Activated T-cell treated with anti-CD3 and anti-CD28 coated beads, Interleukin-2, amount 50 U/mL, for 4 hours (primary cell): ENCODE results near the gene CSTF2T. TPM values are rescaled to one million over a fixed set of nuclear protein-coding genes. Genes with fewer than 3 reads are reported as not detected.

Experiments
- ATAC-seq, 2 donors: fragments of 200-7000 bp; cut with Tn5 transposase; one replicate each; pipeline ENCODE4 v1.10.0; 2021
- DNase-seq: peaks from one replicate; pipeline ENCODE4 v3.0.0-alpha.2; 2020
- H3K27me3 Mint-ChIP-seq: one replicate; pipeline ENCODE4 v1.8.0; 2021; ENCODE audit warnings: low read depth, mixed read lengths
- H3K36me3 Mint-ChIP-seq: one replicate; pipeline ENCODE4 v1.8.0; 2022; ENCODE audit warnings: mixed read lengths; ENCODE audit not compliant: insufficient read depth
- H3K4me1 Mint-ChIP-seq: one replicate; pipeline ENCODE4 v1.8.0; 2021; ENCODE audit warnings: low read depth, mixed read lengths
- H3K4me3 Mint-ChIP-seq: one replicate; pipeline ENCODE4 v1.8.0; 2021; ENCODE audit warnings: mild to moderate bottlenecking, moderate library complexity, mixed read lengths
- H3K9me3 Mint-ChIP-seq: one replicate; pipeline ENCODE4 v1.8.0; 2021; ENCODE audit warnings: mixed read lengths
- total RNA-seq, 3 donors: library from RNA; stranded (reverse); gene quantifications; one replicate each; pipeline ENCODE4 v1.2.1, GENCODE V29; 2021

The CSTF2T gene
- total RNA-seq, 3 donors from 2014 or later = 31.2 to 34.3 (median 32.4) TPM

GRCh38 chr10:51683031-51683691 is 16.2 kb downstream of the CSTF2T start:
- Mint-ChIP-seq H3K9me3 (no peaks in the 10 kb centered on the region), H3K27me3 (peaks cover 23% of the 10 kb centered on the region), H3K4me1 (no peaks in the 10 kb centered on the region), H3K4me3 (no peak overlapping the region), H3K36me3 (no peaks in the 10 kb centered on the region)
- no peak for DNase-seq
- no peak for ATAC-seq

GRCh38 chr10:51679841-51680240 is 19.6 kb downstream of the CSTF2T start:
- Mint-ChIP-seq H3K4me3 (no peak overlapping the region), H3K36me3 (no peaks in the 10 kb centered on the region), H3K9me3 (no peaks in the 10 kb centered on the region), H3K27me3 (peaks cover 31% of the 10 kb centered on the region), H3K4me1 (no peaks in the 10 kb centered on the region)
- ATAC-seq = no peak
- no peak for DNase-seq

- Mint-ChIP-seq H3K36me3 (peaks cover 2% of the 10 kb centered on the region), H3K4me1 (no peaks in the 10 kb centered on the region), H3K27me3 (peaks cover 24% of the 10 kb centered on the region)
Measured at GRCh38 chr10:51675088-51675487, 24.3 kb downstream of the CSTF2T start.

GRCh38 chr10:51672039-51672535 is 27.3 kb downstream of the CSTF2T start:
- Mint-ChIP-seq H3K36me3 (peaks cover 2% of the 10 kb centered on the region), H3K27me3 (peaks cover 13% of the 10 kb centered on the region), H3K4me1 (no peaks in the 10 kb centered on the region), H3K4me3 (no peak overlapping the region), H3K9me3 (peaks cover 7% of the 10 kb centered on the region)
- DNase-seq (no peak), ATAC-seq (no peak)

More at GRCh38 chr10:51675088-51675487, 24.3 kb downstream of the CSTF2T start:
- DNase-seq = no peak
- ATAC-seq = no peak
- Mint-ChIP-seq H3K4me3 (no peak overlapping the region), H3K9me3 (peaks cover 7% of the 10 kb centered on the region)

GRCh38 chr10:51669041-51669440 is 30.4 kb downstream of the CSTF2T start:
- DNase-seq (no peak), ATAC-seq (no peak)
- Mint-ChIP-seq H3K4me3 (no peak overlapping the region), H3K36me3 (peaks cover 2% of the 10 kb centered on the region), H3K27me3 (peaks cover 2% of the 10 kb centered on the region), H3K9me3 (peaks cover 7% of the 10 kb centered on the region), H3K4me1 (no peaks in the 10 kb centered on the region)

- no peaks in the 10 kb centered on the region for H3K4me1 Mint-ChIP-seq
- peaks cover 2% of the 10 kb centered on the region for H3K36me3 Mint-ChIP-seq
- no peak overlapping the region for H3K4me3 Mint-ChIP-seq
- H3K27me3 Mint-ChIP-seq = peaks cover 2% of the 10 kb centered on the region
- peaks cover 7% of the 10 kb centered on the region for H3K9me3 Mint-ChIP-seq
- DNase-seq (no peak), ATAC-seq (no peak)
Measured at GRCh38 chr10:51668336-51668689, 31.1 kb downstream of the CSTF2T start.

GRCh38 chr10:51667678-51668335 is 31.6 kb downstream of the CSTF2T start:
- no peak for ATAC-seq
- Mint-ChIP-seq H3K9me3 (peaks cover 7% of the 10 kb centered on the region), H3K4me3 (no peak overlapping the region), H3K4me1 (no peaks in the 10 kb centered on the region), H3K27me3 (no peaks in the 10 kb centered on the region), H3K36me3 (peaks cover 2% of the 10 kb centered on the region)
- DNase-seq = no peak

GRCh38 chr10:51666456-51666855 is 32.9 kb downstream of the CSTF2T start:
- no peaks in the 10 kb centered on the region for H3K9me3 Mint-ChIP-seq
- no peak for DNase-seq
- H3K4me1 Mint-ChIP-seq = no peaks in the 10 kb centered on the region
- no peak overlapping the region for H3K4me3 Mint-ChIP-seq
- no peaks in the 10 kb centered on the region for H3K36me3 Mint-ChIP-seq
- H3K27me3 Mint-ChIP-seq = no peaks in the 10 kb centered on the region
- ATAC-seq = no peak

- DNase-seq (no peak), ATAC-seq (no peak)
- Mint-ChIP-seq H3K27me3 (peaks cover 4% of the 10 kb centered on the region), H3K4me3 (no peak overlapping the region), H3K36me3 (no peaks in the 10 kb centered on the region), H3K4me1 (no peaks in the 10 kb centered on the region), H3K9me3 (no peaks in the 10 kb centered on the region)
Measured at GRCh38 chr10:51663086-51663485, 36.3 kb downstream of the CSTF2T start.

GRCh38 chr10:51659344-51659743 is 40.1 kb downstream of the CSTF2T start:
- H3K9me3 Mint-ChIP-seq = no peaks in the 10 kb centered on the region
- H3K27me3 Mint-ChIP-seq = peaks cover 7% of the 10 kb centered on the region
- DNase-seq = no peak
- H3K4me1 Mint-ChIP-seq = no peaks in the 10 kb centered on the region
- ATAC-seq = no peak
- no peaks in the 10 kb centered on the region for H3K36me3 Mint-ChIP-seq
- H3K4me3 Mint-ChIP-seq = no peak overlapping the region

- Mint-ChIP-seq H3K27me3 (peaks cover 7% of the 10 kb centered on the region), H3K4me1 (no peaks in the 10 kb centered on the region), H3K4me3 (no peak overlapping the region), H3K9me3 (no peaks in the 10 kb centered on the region), H3K36me3 (no peaks in the 10 kb centered on the region)
- ATAC-seq (no peak), DNase-seq (no peak)
Measured at GRCh38 chr10:51658000-51658399, 41.4 kb downstream of the CSTF2T start.

- Mint-ChIP-seq H3K36me3 (no peaks in the 10 kb centered on the region), H3K9me3 (no peaks in the 10 kb centered on the region), H3K4me1 (no peaks in the 10 kb centered on the region), H3K4me3 (no peak overlapping the region), H3K27me3 (peaks cover 7% of the 10 kb centered on the region)
- ATAC-seq (no peak), DNase-seq (no peak)
Measured at GRCh38 chr10:51656503-51656902, 42.9 kb downstream of the CSTF2T start.

GRCh38 chr10:51654918-51655317 is 44.5 kb downstream of the CSTF2T start:
- no peak overlapping the region for H3K4me3 Mint-ChIP-seq
- no peaks in the 10 kb centered on the region for H3K9me3 Mint-ChIP-seq
- peaks cover 4% of the 10 kb centered on the region for H3K27me3 Mint-ChIP-seq
- H3K4me1 Mint-ChIP-seq = no peaks in the 10 kb centered on the region
- ATAC-seq = no peak
- H3K36me3 Mint-ChIP-seq = no peaks in the 10 kb centered on the region
- DNase-seq = no peak

GRCh38 chr10:51653025-51653424 is 46.4 kb downstream of the CSTF2T start:
- no peak for DNase-seq
- H3K9me3 Mint-ChIP-seq = no peaks in the 10 kb centered on the region
- no peak overlapping the region for H3K4me3 Mint-ChIP-seq
- ATAC-seq = no peak
- no peaks in the 10 kb centered on the region for H3K4me1 Mint-ChIP-seq
- H3K36me3 Mint-ChIP-seq = no peaks in the 10 kb centered on the region
- H3K27me3 Mint-ChIP-seq = peaks cover 3% of the 10 kb centered on the region

- no peaks in the 10 kb centered on the region for H3K36me3 Mint-ChIP-seq
- DNase-seq (no peak), ATAC-seq (no peak)
- H3K9me3 Mint-ChIP-seq = no peaks in the 10 kb centered on the region
- H3K27me3 Mint-ChIP-seq = no peaks in the 10 kb centered on the region
- no peaks in the 10 kb centered on the region for H3K4me1 Mint-ChIP-seq
- no peak overlapping the region for H3K4me3 Mint-ChIP-seq
Measured at GRCh38 chr10:51651063-51651462, 48.3 kb downstream of the CSTF2T start.
